SK-N-SH treated with all-trans-retinoic acid at 6 μM for 48 hours (cell line): ENCODE measurements around the gene MIA2.

Experiments
- GLIS3 ChIP-seq: fragments of 250-450 bp; sonication (Bioruptor Pico); IDR thresholded peaks from 2 replicates; pipeline ENCODE4 v1.5.0; 2020; ENCODE audit warnings: mild to moderate bottlenecking, moderate library complexity
- ISL1 ChIP-seq: fragments of 250-450 bp; sonication (Bioruptor Pico); IDR thresholded peaks from 2 replicates; pipeline ENCODE4 v2.1.2; 2022; ENCODE audit warnings: mild to moderate bottlenecking, moderate library complexity
- PATZ1 ChIP-seq: fragments of 250-450 bp; sonication (Bioruptor Pico); IDR thresholded peaks from 2 replicates; pipeline ENCODE4 v1.8.0; 2020; ENCODE audit warnings: mild to moderate bottlenecking, moderate library complexity, borderline replicate concordance
- PPARA ChIP-seq: fragments of 250-450 bp; sonication (Bioruptor Pico); IDR thresholded peaks from 2 replicates; pipeline ENCODE4 v1.5.0; 2020; ENCODE audit warnings: mild to moderate bottlenecking, borderline replicate concordance
- RARB ChIP-seq: fragments of 250-450 bp; sonication (Bioruptor Pico); IDR thresholded peaks from 2 replicates; pipeline ENCODE4 v1.8.0; 2021; ENCODE audit warnings: mild to moderate bottlenecking, moderate library complexity
- TOX ChIP-seq: fragments of 250-450 bp; sonication (Bioruptor Pico); IDR thresholded peaks from 2 replicates; pipeline ENCODE4 v1.8.0; 2021; ENCODE audit warnings: mild to moderate bottlenecking, moderate library complexity, borderline replicate concordance
- ZC3H10 ChIP-seq: fragments of 250-450 bp; sonication (Bioruptor Pico); IDR thresholded peaks from 2 replicates; pipeline ENCODE4 v1.5.1; 2021; ENCODE audit warnings: mild to moderate bottlenecking, moderate library complexity
- ZFP30 ChIP-seq: fragments of 450-650 bp; formaldehyde crosslinking; IDR thresholded peaks from 2 replicates; pipeline ENCODE4 v1.5.0; 2022; ENCODE audit warnings: mild to moderate bottlenecking, moderate library complexity
- ZNF70 ChIP-seq: fragments of 450-650 bp; formaldehyde crosslinking; IDR thresholded peaks from 2 replicates; pipeline ENCODE4 v1.5.0; 2020; ENCODE audit warnings: mild to moderate bottlenecking, moderate library complexity
- ZNF8 ChIP-seq: fragments of 450-650 bp; formaldehyde crosslinking; IDR thresholded peaks from 2 replicates; pipeline ENCODE4 v1.5.0; 2020; ENCODE audit warnings: mild to moderate bottlenecking, moderate library complexity

GRCh38 chr14:39307815-39308214 is 74.1 kb downstream of the MIA2 start:
- TF ChIP-seq TOX (no peak), ISL1 (CRISPR knock-in tag) (no peak), ZNF8 (no peak), GLIS3 (CRISPR knock-in tag) (no peak), ZFP30 (no peak), ZC3H10 (CRISPR knock-in tag) (no peak), ZNF70 (CRISPR knock-in tag) (no peak), PPARA (CRISPR knock-in tag) (no peak), RARB (CRISPR knock-in tag) (no peak), PATZ1 (CRISPR knock-in tag) (no peak)
